ENCODE measurements around the gene IL1F10. TPM values are rescaled to one million over a fixed set of nuclear protein-coding genes. Genes with fewer than 3 reads are reported as not detected.

IL1F10 gene
- total and polyA plus RNA-seq, 2 donors (not counting 3 experiments of a cell fraction or from before 2014, with no cell fraction given), result not detected

GRCh38 chr2:113018509-113018908 lies 49.3 kb upstream of the IL1F10 start:
- CTCF ChIA-PET, result no interaction called here
- H3K4me2 ChIP-seq (ENCODE audit: insufficient read depth, low read length), result no peak overlapping the region
- TF ChIP-seq GATA2 (IDR thresholded peaks at IDR 0.05; ENCODE audit: insufficient read depth, insufficient read length, low read depth, low read length), result no peak
- no peak for TF ChIP-seq CTCF (IDR thresholded peaks at IDR 0.05; ENCODE audit: extremely low read depth in 1 of 2, insufficient read depth in 1 of 2, low read depth in 1 of 2, low read length in 2 of 2)
- no peak for TF ChIP-seq MYC (IDR thresholded peaks at IDR 0.05; ENCODE audit: low read depth, low read length)
- no peak for TF ChIP-seq POLR2AphosphoS5 (IDR thresholded peaks at IDR 0.05; ENCODE audit: insufficient read depth, low read depth, low read length)
- no peak for TF ChIP-seq FOS (IDR thresholded peaks at IDR 0.05; ENCODE audit: borderline replicate concordance, insufficient read depth, low read length)
- TF ChIP-seq EZH2 (IDR thresholded peaks at IDR 0.05; ENCODE audit: borderline replicate concordance, low read depth, low read length, severe bottlenecking), result no peak
- no peak for TF ChIP-seq MAX (IDR thresholded peaks at IDR 0.05; ENCODE audit: insufficient read depth, insufficient read length)
- no peak for TF ChIP-seq POLR2A (IDR thresholded peaks at IDR 0.05; ENCODE audit: low read depth, low read length)
- TF ChIP-seq JUN (IDR thresholded peaks at IDR 0.05; ENCODE audit: borderline replicate concordance, insufficient read depth, insufficient read length, low read depth), result no peak
- DNase-seq (ENCODE audit: low read depth, low spot score), result no peak
- no TSS peak for BruUV-seq (replicated peaks)
- H3K79me2 ChIP-seq (ENCODE audit: control insufficient read depth, insufficient read depth, low read length), result no peaks in the 10 kb centered on the region
- no peak overlapping the region for H2AFZ ChIP-seq (ENCODE audit: low read depth, low read length)
- POLR2A ChIA-PET, result no interaction called here
- intact Hi-C loops (cut with micrococcal nuclease), result no loop called here
- dilution Hi-C loops (cut with MboI; ENCODE audit: extremely low pct_ligation_motif_present, low sequenced_read_pairs), result no loop called here
- H3K4me1 ChIP-seq (ENCODE audit: control insufficient read depth, extremely low read depth, insufficient read depth, low read length), result no peaks in the 10 kb centered on the region
- H3K9ac ChIP-seq (replicated peaks; ENCODE audit: extremely low read depth, insufficient read depth, low read length), result no peak overlapping the region
- no peak overlapping the region for H3K4me3 ChIP-seq (replicated peaks in 1 of 3; ENCODE audit: insufficient read depth in 1 of 3, low read depth in 1 of 3, low read length in 3 of 3)
- H3K9me3 ChIP-seq (replicated peaks; ENCODE audit: control insufficient read depth, insufficient read depth, low read length), result no peaks in the 10 kb centered on the region
- H3K27me3 ChIP-seq (ENCODE audit: control insufficient read depth in 2 of 2, insufficient read depth in 2 of 2, low read length in 2 of 2), result no peaks in the 10 kb centered on the region
- no peak for FAIRE-seq
- no peak overlapping the region for H3K27ac ChIP-seq (ENCODE audit: insufficient read depth, low read depth, low read length)
- no peaks in the 10 kb centered on the region for H4K20me1 ChIP-seq (replicated peaks; ENCODE audit: control insufficient read depth, extremely low read depth, insufficient read depth, low read length)
- H3K36me3 ChIP-seq (ENCODE audit: control insufficient read depth in 2 of 2, extremely low read depth in 1 of 2, insufficient read depth in 2 of 2, low read length in 2 of 2), result no peaks in the 10 kb centered on the region
- H3K9me1 ChIP-seq (replicated peaks; ENCODE audit: control insufficient read depth, extremely low read depth, insufficient read depth, low read length), result no peaks in the 10 kb centered on the region

All from endothelial cell of umbilical vein (primary cell).